22Rv1 (cell line): Measurements from ENCODE around the gene ARMC7.

Experiments used
- CTCF ChIP-seq: fragments of 450-650 bp; IDR thresholded peaks from 2 replicates; pipeline ENCODE4 v1.5.1; 2017; ENCODE audit warnings: mild to moderate bottlenecking
- ZFX ChIP-seq: fragments of 450-650 bp; IDR thresholded peaks from 2 replicates; pipeline ENCODE4 v1.6.1; 2017; ENCODE audit warnings: antibody characterized with exemption, borderline replicate concordance

DNA sequence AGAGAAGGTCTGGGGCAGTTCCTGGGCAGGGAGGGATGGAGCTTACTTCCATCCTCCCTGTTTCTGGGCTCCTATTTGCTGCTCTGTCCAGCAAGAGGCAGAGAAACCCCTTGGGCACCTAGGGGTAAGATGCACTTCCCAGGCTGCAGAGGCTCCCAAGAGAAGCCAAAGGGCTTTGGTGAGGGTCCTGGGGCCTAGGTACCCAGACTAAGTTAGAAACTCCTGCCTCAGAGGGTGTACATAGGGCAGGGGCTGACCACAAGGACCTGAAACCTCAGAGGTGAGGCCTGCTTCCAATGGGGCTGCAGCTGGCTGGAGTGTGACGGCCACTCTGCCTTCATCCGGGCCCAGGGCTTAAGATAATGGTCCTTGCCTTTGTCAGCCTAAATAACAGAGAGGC lies 1.6 kb upstream of the ARMC7 start:
- no peak for TF ChIP-seq CTCF
- no peak for TF ChIP-seq ZFX
